ENCODE results near the gene C17orf78.
"Not testable (repeated sequence)": the region's sequence is repeated elsewhere in the genome, so short reads cannot be mapped to it uniquely, and the experiment has no call there.

The C17orf78 gene

GRCh38 chr17:37388266-37388665 lies 12.5 kb downstream of the C17orf78 start:
- no peak for DNase-seq

- DNase-seq, result no peak
Observed at GRCh38 chr17:37389160-37389559, 13.4 kb downstream of the C17orf78 start.

GRCh38 chr17:37391146-37391545 lies 15.4 kb downstream of the C17orf78 start:
- DNase-seq, result no peak

- no peak for DNase-seq
Observed at GRCh38 chr17:37392024-37392590, 16.3 kb downstream of the C17orf78 start.

GRCh38 chr17:37393352-37393751 lies 17.6 kb downstream of the C17orf78 start:
- no peak for DNase-seq

GRCh38 chr17:37399265-37399803 lies 23.5 kb downstream of the C17orf78 start:
- DNase-seq, result no peak

GRCh38 chr17:37400505-37400904 lies 24.7 kb downstream of the C17orf78 start:
- DNase-seq, result no peak

- not testable (repeated sequence) for DNase-seq
Observed at GRCh38 chr17:37405522-37405921, 29.7 kb downstream of the C17orf78 start.

- no peak for DNase-seq
Observed at GRCh38 chr17:37405955-37406634, 30.3 kb downstream of the C17orf78 start.

GRCh38 chr17:37406635-37407461 lies 31.1 kb downstream of the C17orf78 start, which contains the start of the genes ACACA and TADA2A:
Gene ACACA (minus strand): TSS chr17:37406836. CDS start chr17:37406299, 537 bp downstream.
Gene TADA2A (plus strand): TSS chr17:37406886. CDS start chr17:37411366, 4,480 bp downstream.
- peak; percentile 38 for DNase-seq

GRCh38 chr17:37408145-37408479 lies 32.3 kb downstream of the C17orf78 start:
- DNase-seq, result not testable (repeated sequence)

- no peak for DNase-seq
Observed at GRCh38 chr17:37410357-37410756, 34.6 kb downstream of the C17orf78 start.

GRCh38 chr17:37413875-37414519 lies 38.2 kb downstream of the C17orf78 start:
- no peak for DNase-seq

- no peak for DNase-seq
Observed at GRCh38 chr17:37417852-37418251, 42.1 kb downstream of the C17orf78 start.

- no peak for DNase-seq
Observed at GRCh38 chr17:37422971-37423625, 47.3 kb downstream of the C17orf78 start.

GRCh38 chr17:37425268-37425667 lies 49.5 kb downstream of the C17orf78 start:
- DNase-seq, result no peak

- no peak for DNase-seq
Observed at GRCh38 chr17:37429039-37429438, 53.3 kb downstream of the C17orf78 start.

GRCh38 chr17:37429453-37429852 lies 53.7 kb downstream of the C17orf78 start:
- DNase-seq, result no peak

- DNase-seq, result no peak
Observed at GRCh38 chr17:37430051-37430627, 54.4 kb downstream of the C17orf78 start.

- no peak for DNase-seq
Observed at GRCh38 chr17:37432671-37433070, 56.9 kb downstream of the C17orf78 start.

- DNase-seq, result no peak
Observed at GRCh38 chr17:37438141-37438540, 62.4 kb downstream of the C17orf78 start.

GRCh38 chr17:37440424-37440823 lies 64.6 kb downstream of the C17orf78 start:
- no peak for DNase-seq

Measured in NCI-H1417 treated with DMSO at 0.1 percent for 48 hours (cell line).